H9 (cell line): ENCODE measurements around the gene BMP5. TPM values are rescaled to one million over a fixed set of nuclear protein-coding genes. Genes with fewer than 3 reads are reported as not detected.

Source experiments
- DNase-seq: peaks from one replicate; pipeline ENCODE4 v3.0.0-alpha.2; 2017
- H2AFZ ChIP-seq: one replicate; pipeline ENCODE4 v1.6.1; 2013; ENCODE audit warnings: mild to moderate bottlenecking, low read length, control low read depth, moderate library complexity
- H2AK5ac ChIP-seq: 2 replicates; pipeline ENCODE4 v1.6.1; 2013; ENCODE audit warnings: low read length, control low read depth, mixed read lengths; ENCODE audit not compliant: insufficient read length
- H2BK120ac ChIP-seq: one replicate; pipeline ENCODE4 v1.6.1; 2013; ENCODE audit warnings: low read depth, mild to moderate bottlenecking, low read length, control low read depth, inconsistent platforms; ENCODE audit not compliant: poor library complexity, severe bottlenecking
- H2BK12ac ChIP-seq: 2 replicates; pipeline ENCODE4 v1.6.1; 2013; ENCODE audit warnings: low read length, control low read depth, mixed read lengths, low read depth; ENCODE audit not compliant: insufficient read length
- H2BK15ac ChIP-seq: 2 replicates; pipeline ENCODE4 v1.6.1; 2013; ENCODE audit warnings: low read depth, low read length, control low read depth
- H2BK20ac ChIP-seq: one replicate; pipeline ENCODE4 v1.6.1; 2013; ENCODE audit warnings: low read depth, mild to moderate bottlenecking, low read length, control low read depth, inconsistent platforms; ENCODE audit not compliant: poor library complexity, severe bottlenecking
- H2BK5ac ChIP-seq: 2 replicates; pipeline ENCODE4 v1.6.1; 2013; ENCODE audit warnings: low read length, control low read depth, mixed read lengths; ENCODE audit not compliant: insufficient read length
- H3K14ac ChIP-seq: 2 replicates; pipeline ENCODE4 v1.6.1; 2013; ENCODE audit warnings: low read length, control low read depth; ENCODE audit not compliant: insufficient read depth
- H3K18ac ChIP-seq: 2 replicates; pipeline ENCODE4 v1.6.1; 2013; ENCODE audit warnings: low read depth, mild to moderate bottlenecking, mixed read lengths, low read length, control low read depth; ENCODE audit not compliant: insufficient read length
- H3K23ac ChIP-seq: 2 replicates; pipeline ENCODE4 v1.6.1; 2013; ENCODE audit warnings: low read length, control low read depth, mixed read lengths, low read depth; ENCODE audit not compliant: insufficient read length
- H3K23me2 ChIP-seq: 2 replicates; pipeline ENCODE4 v1.6.1; 2013; ENCODE audit warnings: low read depth, mild to moderate bottlenecking, mixed read lengths, low read length, control low read depth; ENCODE audit not compliant: insufficient read length, poor library complexity, severe bottlenecking
- H3K27ac ChIP-seq: 2 replicates; pipeline ENCODE4 v1.5.1; 2013; ENCODE audit warnings: low read length, control low read depth, mixed read lengths, low read depth; ENCODE audit not compliant: insufficient read length
- H3K27me3 ChIP-seq: 2 replicates; pipeline ENCODE4 v1.6.1; 2013; ENCODE audit warnings: low read length, control low read depth, inconsistent platforms; ENCODE audit not compliant: insufficient read depth
- H3K4ac ChIP-seq: 2 replicates; pipeline ENCODE4 v1.6.1; 2013; ENCODE audit warnings: low read depth, mild to moderate bottlenecking, control low read depth, inconsistent platforms, low read length, moderate library complexity
- H3K4me1 ChIP-seq: 2 replicates; pipeline ENCODE4 v1.6.1; 2013; ENCODE audit warnings: low read length, control low read depth, inconsistent platforms; ENCODE audit not compliant: insufficient read depth
- H3K4me2 ChIP-seq: 2 replicates; pipeline ENCODE4 v1.6.1; 2013; ENCODE audit warnings: low read length, control low read depth, mixed read lengths; ENCODE audit not compliant: insufficient read length, insufficient read depth
- H3K56ac ChIP-seq: 2 replicates; pipeline ENCODE4 v1.6.1; 2013; ENCODE audit warnings: low read depth, mild to moderate bottlenecking, mixed read lengths, low read length, control low read depth; ENCODE audit not compliant: insufficient read length
- H3K79me1 ChIP-seq: 2 replicates; pipeline ENCODE4 v1.6.1; 2013; ENCODE audit warnings: low read depth, mild to moderate bottlenecking, moderate library complexity, low read length, control low read depth, inconsistent platforms; ENCODE audit not compliant: insufficient read depth, poor library complexity, severe bottlenecking
- H3K79me2 ChIP-seq: 2 replicates; pipeline ENCODE4 v1.6.1; 2013; ENCODE audit warnings: low read length, control low read depth, inconsistent platforms; ENCODE audit not compliant: insufficient read depth
- H3K9ac ChIP-seq: 2 replicates; pipeline ENCODE4 v1.6.1; 2013; ENCODE audit warnings: low read length, control low read depth, mixed read lengths; ENCODE audit not compliant: insufficient read length; ENCODE audit errors: extremely low read depth
- H3K9me3 ChIP-seq: one replicate; pipeline ENCODE4 v1.6.1; 2013; ENCODE audit warnings: low read depth, low read length, inconsistent platforms; ENCODE audit not compliant: control insufficient read depth
- H3T11ph ChIP-seq: one replicate; pipeline ENCODE4 v1.6.1; 2013; ENCODE audit warnings: mild to moderate bottlenecking, low read length, control low read depth, inconsistent platforms
- H4K20me1 ChIP-seq: one replicate; pipeline ENCODE4 v1.6.1; 2013; ENCODE audit not compliant: control insufficient read depth, insufficient read length, insufficient read depth
- H4K5ac ChIP-seq: 2 replicates; pipeline ENCODE4 v1.6.1; 2013; ENCODE audit warnings: low read depth, mild to moderate bottlenecking, mixed read lengths, low read length, control low read depth; ENCODE audit not compliant: insufficient read length
- H4K8ac ChIP-seq: replicated peaks from 2 replicates; pipeline ENCODE4 v1.6.1; 2013; ENCODE audit warnings: low read length, control low read depth, mixed read lengths, low read depth; ENCODE audit not compliant: insufficient read length
- H4K91ac ChIP-seq: 2 replicates; pipeline ENCODE4 v1.6.1; 2013; ENCODE audit warnings: low read depth, mild to moderate bottlenecking, moderate library complexity, mixed read lengths, low read length, control low read depth; ENCODE audit not compliant: insufficient read length
- H3K27ac Mint-ChIP-seq, 3 experiments: 2 replicates in 2 of 3; 3 replicates in 1 of 3; pipeline ENCODE4 v1.8.0; 2020 to 2021; ENCODE audit warnings: mixed read lengths in 3 of 3, mild to moderate bottlenecking in 1 of 3, moderate library complexity in 1 of 3
- H3K27me3 Mint-ChIP-seq: 2 replicates; pipeline ENCODE4 v1.8.0; 2021; ENCODE audit warnings: low read depth, mild to moderate bottlenecking, moderate library complexity, mixed read lengths
- H3K36me3 Mint-ChIP-seq, 3 experiments: 2 replicates in 2 of 3; 3 replicates in 1 of 3; pipeline ENCODE4 v1.8.0; 2020 to 2021; ENCODE audit warnings: low read depth in 3 of 3, mixed read lengths in 3 of 3; ENCODE audit not compliant: insufficient read depth in 1 of 3
- H3K4me1 Mint-ChIP-seq, 2 experiments: 2 replicates each; pipeline ENCODE4 v1.8.0; 2020; ENCODE audit warnings: mixed read lengths in 2 of 2
- H3K4me3 Mint-ChIP-seq, 2 experiments: 2 replicates in 1 of 2; 3 replicates in 1 of 2; pipeline ENCODE4 v1.8.0; 2020 to 2021; ENCODE audit warnings: mild to moderate bottlenecking in 2 of 2, mixed read lengths in 2 of 2, moderate library complexity in 1 of 2
- H3K9me3 Mint-ChIP-seq, 2 experiments: 2 replicates in 1 of 2; 3 replicates in 1 of 2; pipeline ENCODE4 v1.8.0; 2020; ENCODE audit warnings: mild to moderate bottlenecking in 2 of 2, mixed read lengths in 2 of 2, moderate library complexity in 1 of 2
- CTCF ChIP-seq: fragments of 200-600 bp; sonication (generic); conservative IDR thresholded peaks from 3 replicates; pipeline ENCODE4 v1.8.0; 2021; ENCODE audit warnings: antibody characterized with exemption, mild to moderate bottlenecking
- WGBS: extraction: QIAGEN DNeasy Blood & Tissue Kit; methylation state at CpG from one replicate; pipeline ENCODE4 v1.1.7; 2013; ENCODE audit warnings: missing lambda C conversion rate, low lambda C conversion rate, mixed read lengths; ENCODE audit not compliant: insufficient read length; ENCODE audit errors: extremely low coverage; 5-methylcytosine and 5-hydroxymethylcytosine counted together
- total RNA-seq: library from RNA; stranded (reverse); gene quantifications from 2 replicates; pipeline ENCODE4 v1.2.1, GENCODE V29; 2021

Gene BMP5
- total RNA-seq, 1 experiment from 2014 or later, result not detected

GRCh38 chr6:55714831-55715230 is 160.6 kb downstream of the BMP5 start:
- WGBS, result no CpG with 5 or more reads among the region's 4 CpGs
- H3K27ac ChIP-seq, result no peak overlapping the region
- Mint-ChIP-seq H3K27me3 (no peaks in the 10 kb centered on the region), H3K4me1 (no peaks in the 10 kb centered on the region), H3K36me3 (no peaks in the 10 kb centered on the region), H3K4me3 (no peak overlapping the region), H3K9me3 (no peaks in the 10 kb centered on the region), H3K27ac (no peak overlapping the region)
- H3K9ac ChIP-seq, result no peak overlapping the region
- no peak overlapping the region for H3K18ac ChIP-seq
- H3K23ac ChIP-seq, result no peak overlapping the region
- H3K56ac ChIP-seq, result no peak overlapping the region
- no peak overlapping the region for H2AFZ ChIP-seq
- no peaks in the 10 kb centered on the region for H3K79me1 ChIP-seq
- H2BK20ac ChIP-seq, result no peak overlapping the region
- no peak overlapping the region for H4K91ac ChIP-seq
- no peaks in the 10 kb centered on the region for H3K23me2 ChIP-seq
- no peak overlapping the region for H3K4me2 ChIP-seq
- H4K8ac ChIP-seq, result no peak overlapping the region
- no peaks in the 10 kb centered on the region for H4K20me1 ChIP-seq
- no peaks in the 10 kb centered on the region for H3K4me1 ChIP-seq
- no peaks in the 10 kb centered on the region for H3K9me3 ChIP-seq
- no peak overlapping the region for H2BK12ac ChIP-seq
- H2BK15ac ChIP-seq, result no peak overlapping the region
- H2BK120ac ChIP-seq, result no peak overlapping the region
- no peak for TF ChIP-seq CTCF
- no peak overlapping the region for H2BK5ac ChIP-seq
- no peaks in the 10 kb centered on the region for H3K79me2 ChIP-seq
- H3K27me3 ChIP-seq, result no peaks in the 10 kb centered on the region
- no peak overlapping the region for H4K5ac ChIP-seq
- DNase-seq, result no peak
- no peak overlapping the region for H3K4ac ChIP-seq
- H2AK5ac ChIP-seq, result no peak overlapping the region
- no peak overlapping the region for H3K14ac ChIP-seq
- H3T11ph ChIP-seq, result no peak overlapping the region
